Measurements from ENCODE around the gene RHO.

DNA sequence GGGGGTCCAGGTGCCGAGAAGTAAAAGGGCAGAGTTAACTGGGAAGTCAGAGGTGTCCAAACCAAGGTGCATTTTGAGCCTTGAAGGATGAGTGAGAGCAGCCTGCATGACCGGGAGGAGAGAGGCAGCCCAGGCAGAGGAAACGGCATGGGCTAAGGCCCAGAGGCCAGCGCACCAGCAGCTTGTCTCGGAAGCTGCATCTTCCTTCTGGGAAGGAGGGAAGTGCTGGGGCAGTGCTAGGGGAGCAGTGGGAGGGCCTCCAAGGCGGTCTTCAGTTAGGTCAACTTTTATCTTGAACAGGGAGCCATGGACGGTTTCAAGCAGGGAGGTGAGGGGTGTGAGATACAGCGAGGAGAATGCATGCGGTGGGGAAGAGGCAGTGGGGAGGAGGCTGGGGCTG is 15.6 kb downstream of the RHO start:
- no peak for TF ChIP-seq POLR2A (IDR thresholded peaks at IDR 0.05)
- TF ChIP-seq EP300 (IDR thresholded peaks at IDR 0.05), result no peak
- TF ChIP-seq, protein P1, sequence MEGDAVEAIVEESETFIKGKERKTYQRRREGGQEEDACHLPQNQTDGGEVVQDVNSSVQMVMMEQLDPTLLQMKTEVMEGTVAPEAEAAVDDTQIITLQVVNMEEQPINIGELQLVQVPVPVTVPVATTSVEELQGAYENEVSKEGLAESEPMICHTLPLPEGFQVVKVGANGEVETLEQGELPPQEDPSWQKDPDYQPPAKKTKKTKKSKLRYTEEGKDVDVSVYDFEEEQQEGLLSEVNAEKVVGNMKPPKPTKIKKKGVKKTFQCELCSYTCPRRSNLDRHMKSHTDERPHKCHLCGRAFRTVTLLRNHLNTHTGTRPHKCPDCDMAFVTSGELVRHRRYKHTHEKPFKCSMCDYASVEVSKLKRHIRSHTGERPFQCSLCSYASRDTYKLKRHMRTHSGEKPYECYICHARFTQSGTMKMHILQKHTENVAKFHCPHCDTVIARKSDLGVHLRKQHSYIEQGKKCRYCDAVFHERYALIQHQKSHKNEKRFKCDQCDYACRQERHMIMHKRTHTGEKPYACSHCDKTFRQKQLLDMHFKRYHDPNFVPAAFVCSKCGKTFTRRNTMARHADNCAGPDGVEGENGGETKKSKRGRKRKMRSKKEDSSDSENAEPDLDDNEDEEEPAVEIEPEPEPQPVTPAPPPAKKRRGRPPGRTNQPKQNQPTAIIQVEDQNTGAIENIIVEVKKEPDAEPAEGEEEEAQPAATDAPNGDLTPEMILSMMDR (IDR thresholded peaks at IDR 0.05), result no peak

All from gastroesophageal sphincter (tissue), 3 donors.